ENCODE data around the gene KLHL11. TPM values are rescaled to one million over a fixed set of nuclear protein-coding genes. Genes with fewer than 3 reads are reported as not detected.

The KLHL11 gene
- 11.5 and 13.5 TPM in 2 replicates for total RNA-seq

DNA sequence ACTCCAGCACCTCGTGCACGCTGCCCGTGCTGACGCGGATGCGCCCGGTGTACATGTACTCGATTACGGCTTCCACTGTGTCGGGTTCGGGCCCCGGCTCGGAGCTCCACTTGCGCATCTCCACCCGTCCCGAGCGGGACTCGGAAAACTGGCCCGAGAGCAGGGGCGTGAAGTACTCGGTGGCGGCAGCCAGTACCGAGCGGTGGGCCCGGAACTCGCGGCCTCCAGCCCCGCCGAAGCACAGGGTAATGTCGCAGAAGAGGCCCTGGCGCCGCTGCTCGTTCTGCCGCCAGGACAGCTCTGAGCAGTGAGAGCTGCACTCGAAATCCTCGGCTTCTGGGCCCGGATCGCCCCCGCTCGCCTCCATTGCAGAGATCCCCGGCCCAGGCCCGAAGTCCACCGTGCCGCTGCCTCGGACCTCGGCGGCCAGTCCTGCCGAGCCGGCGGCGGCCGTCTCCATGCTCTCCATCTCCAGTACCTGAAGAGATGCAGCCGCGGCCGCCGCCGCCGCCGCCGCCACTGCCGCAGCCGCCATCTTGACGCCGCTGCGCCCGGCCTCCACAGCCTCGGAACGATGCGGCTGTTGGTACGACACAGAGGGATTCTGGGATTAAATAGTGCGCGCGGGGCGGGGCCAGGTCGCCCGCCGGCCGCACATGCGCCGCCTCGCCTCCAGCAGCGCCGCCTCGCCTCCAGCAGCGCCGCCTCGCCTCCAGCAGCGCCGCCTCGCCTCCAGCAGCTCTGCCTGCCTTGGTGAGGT lies at the start of gene KLHL11:
Gene KLHL11 (minus strand): TSS at position 588 of the 760 bp plus-strand sequence. CDS start 53 bp downstream, at position 535.

DNA sequence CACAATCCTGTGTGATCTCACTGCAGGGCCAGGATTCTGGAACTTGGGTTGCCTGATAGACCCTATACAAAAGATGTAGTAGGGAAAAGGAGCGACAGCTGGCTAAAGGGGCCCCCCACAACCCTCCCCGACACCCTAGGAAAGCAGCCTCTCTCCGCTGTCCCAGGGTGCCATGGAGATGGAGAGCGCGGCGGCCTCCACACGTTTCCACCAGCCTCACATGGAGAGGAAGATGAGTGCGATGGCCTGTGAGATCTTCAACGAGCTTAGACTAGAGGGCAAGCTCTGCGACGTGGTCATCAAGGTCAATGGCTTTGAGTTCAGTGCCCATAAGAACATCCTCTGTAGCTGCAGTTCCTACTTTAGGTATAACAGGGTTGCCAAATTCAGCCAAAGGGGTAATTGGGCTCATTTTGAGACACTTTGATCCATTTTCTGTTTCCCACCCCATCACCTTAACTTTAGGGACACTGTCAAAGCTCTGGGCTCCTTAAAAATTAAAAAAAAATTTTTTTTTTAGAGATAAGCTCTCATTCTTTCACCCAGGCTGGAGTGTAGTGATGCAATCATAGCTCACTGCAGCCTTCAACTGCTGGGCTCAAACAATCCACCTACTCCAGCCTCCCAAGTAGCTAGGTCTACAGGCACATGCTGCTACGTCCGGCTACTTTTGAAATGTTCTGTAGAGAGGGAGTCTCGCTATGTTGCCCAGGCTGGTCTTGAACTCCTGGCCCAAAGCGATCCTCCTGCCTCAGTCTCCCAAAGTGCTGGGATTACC lies 27.3 kb downstream of the KLHL11 start, which contains the start of gene KLHL10:
Gene KLHL10 (plus strand): TSS at position 65 of the 778 bp plus-strand sequence. CDS start 108 bp downstream, at position 173.

DNA sequence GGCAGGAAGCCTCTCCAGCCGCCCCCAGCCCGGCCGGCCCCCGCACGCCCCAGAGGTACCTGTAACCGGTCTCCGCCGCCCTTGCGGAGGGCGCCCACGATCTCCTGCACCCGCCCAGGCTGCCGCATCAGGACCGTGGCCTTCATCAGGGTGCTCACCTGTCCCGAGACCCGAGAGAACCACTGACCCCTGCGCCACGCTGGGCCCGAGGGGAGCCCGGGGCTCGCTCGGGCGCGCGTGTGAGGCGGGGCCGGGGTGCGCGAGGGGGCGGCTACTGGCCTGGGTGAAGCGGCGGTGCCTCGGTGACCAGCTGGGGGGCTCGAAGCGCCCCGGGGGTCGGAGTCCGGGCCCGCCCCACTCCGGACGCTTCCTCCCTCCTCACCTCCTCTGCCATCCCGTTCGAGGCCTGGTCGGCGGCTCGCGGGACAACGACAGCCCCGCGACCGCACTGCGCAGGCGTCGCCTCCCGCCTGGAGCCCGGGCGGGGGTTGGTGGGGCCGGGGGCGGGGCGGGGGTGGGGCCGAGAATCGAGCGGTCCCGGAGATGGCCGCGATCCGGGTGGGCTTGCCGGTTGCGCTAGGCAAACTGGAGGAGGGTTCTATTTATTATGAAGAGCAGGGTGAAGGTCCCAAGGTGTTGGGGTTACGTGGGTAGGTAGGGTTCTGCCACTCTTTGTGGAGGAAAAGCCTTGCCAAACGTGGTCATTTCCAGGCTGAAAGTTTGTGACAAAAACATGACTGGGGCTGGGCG lies 29.2 kb downstream of the KLHL11 start, which contains the start of gene NT5C3B:
Gene NT5C3B (minus strand): TSS at position 433 of the 750 bp plus-strand sequence. CDS start 39 bp downstream, at position 394.

DNA sequence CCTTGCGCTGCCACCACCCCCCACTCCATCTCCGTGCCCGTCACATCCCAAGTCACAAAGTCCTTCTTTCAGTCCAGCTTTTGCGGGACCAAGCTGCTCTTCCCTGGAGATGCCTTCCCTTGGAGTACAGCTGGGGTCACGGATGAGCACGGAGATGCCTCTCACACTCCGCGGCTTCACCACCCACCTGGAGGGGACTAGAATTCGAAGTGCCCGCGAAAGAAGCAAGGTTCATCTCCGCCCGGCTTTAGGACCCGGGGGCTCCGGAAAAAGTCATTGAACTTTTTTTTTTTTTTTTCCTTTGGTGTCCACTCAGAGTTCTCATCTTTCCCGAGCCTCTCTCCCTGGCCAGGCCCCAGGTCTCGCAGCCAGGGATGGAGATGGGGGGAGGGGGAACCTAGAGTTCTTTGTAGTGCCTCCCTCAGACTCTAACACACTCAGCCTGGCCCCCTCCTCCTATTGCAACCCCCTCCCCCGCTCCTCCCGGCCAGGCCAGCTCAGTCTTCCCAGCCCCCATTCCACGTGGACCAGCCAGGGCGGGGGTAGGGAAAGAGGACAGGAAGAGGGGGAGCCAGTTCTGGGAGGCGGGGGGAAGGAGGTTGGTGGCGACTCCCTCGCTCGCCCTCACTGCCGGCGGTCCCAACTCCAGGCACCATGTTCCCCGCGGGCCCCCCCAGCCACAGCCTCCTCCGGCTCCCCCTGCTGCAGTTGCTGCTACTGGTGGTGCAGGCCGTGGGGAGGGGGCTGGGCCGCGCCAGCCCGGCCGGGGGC lies 52.7 kb downstream of the KLHL11 start, which contains the start of gene FKBP10:
Gene FKBP10 (plus strand): TSS at position 624 of the 771 bp plus-strand sequence. CDS start 31 bp downstream, at position 655.

GRCh38 chr17:41811549-41812380 lies 53.5 kb downstream of the KLHL11 start, which contains the start of gene P3H4:
TSS of gene P3H4 (minus strand) at chr17:41811949. CDS start at chr17:41811915, 34 bp downstream.

Other genes starting within 250 kb of the KLHL11 start
- 3.5 and 9.2 TPM in 2 replicates for gene KRT17, start 240.8 kb downstream of the KLHL11 start, total RNA-seq
- 61.0 and 63.1 TPM in 2 replicates for gene EIF1, start 176.5 kb downstream of the KLHL11 start, total RNA-seq
- not detected in 2 replicates for gene GAST, start 153.1 kb downstream of the KLHL11 start, total RNA-seq
- gene HAP1, start 130.8 kb downstream of the KLHL11 start, total RNA-seq, result not detected in 2 replicates
- 19.0 and 26.9 TPM in 2 replicates for gene JUP, start 78.7 kb downstream of the KLHL11 start, total RNA-seq
- 59.5 and 95.4 TPM in 2 replicates for gene P3H4, start 53.5 kb downstream of the KLHL11 start, total RNA-seq
- gene FKBP10, start 52.4 kb downstream of the KLHL11 start, total RNA-seq, result 319 and 330 TPM in 2 replicates
- gene NT5C3B, start 29.2 kb downstream of the KLHL11 start, total RNA-seq, result 45.3 and 47.9 TPM in 2 replicates
- under 0.01 TPM in 1 of 2 replicates, not detected in the other for gene KLHL10, start 27.6 kb downstream of the KLHL11 start, total RNA-seq
- gene ACLY, start 53.5 kb upstream of the KLHL11 start, total RNA-seq, result 616 and 636 TPM in 2 replicates
- 0.71 and 1.7 TPM in 2 replicates for gene ODAD4, start 65.2 kb upstream of the KLHL11 start, total RNA-seq
- gene CNP, start 101.4 kb upstream of the KLHL11 start, total RNA-seq, result 79.4 and 83.3 TPM in 2 replicates
- gene DNAJC7, start 152.0 kb upstream of the KLHL11 start, total RNA-seq, result 64.6 and 67.3 TPM in 2 replicates
- 42.9 and 52.8 TPM in 2 replicates for gene NKIRAS2, start 154.7 kb upstream of the KLHL11 start, total RNA-seq
- under 0.01 TPM in 2 replicates for gene C17orf113, start 185.2 kb upstream of the KLHL11 start, total RNA-seq
- not detected in 2 replicates for gene ZNF385C, start 233.1 kb upstream of the KLHL11 start, total RNA-seq
- gene DHX58, start 247.3 kb upstream of the KLHL11 start, total RNA-seq, result 9.8 and 9.9 TPM in 2 replicates